ENCODE data around the gene OR6N2. TPM values are rescaled to one million over a fixed set of nuclear protein-coding genes. Genes with fewer than 3 reads are reported as not detected.

The OR6N2 gene
- total and polyA plus RNA-seq, 2 experiments from 2014 or later: not detected

GRCh38 chr1:158754420-158754819 lies 26.6 kb downstream of the OR6N2 start, which contains the start of gene OR6K6:
Gene OR6K6 (plus strand): TSS chr1:158754720. CDS start chr1:158754888, 168 bp downstream.
- peaks cover 6% of the 10 kb centered on the region; the same call in 2 of the 3 replicates for H3K9me3 Mint-ChIP-seq
- Histone ChIP-seq H4K20me1 (replicated peaks; ENCODE audit: insufficient read depth) (no peaks in the 10 kb centered on the region), H3K27me3 (ENCODE audit: insufficient read depth) (no peaks in the 10 kb centered on the region), H3K4me3 (no peak within 1 kb of the TSS), H3K4me2 (no peak within 1 kb of the TSS), H3F3A (replicated peaks; ENCODE audit: low read depth) (no peaks in the 10 kb centered on the region), H3K9me2 (ENCODE audit: insufficient read depth) (no peaks in the 10 kb centered on the region), H2AFZ (no peak within 1 kb of the TSS), H3K27ac (ENCODE audit: low read depth) (no peak within 1 kb of the TSS), H3K79me2 (replicated peaks; ENCODE audit: insufficient read depth) (no peaks in the 10 kb centered on the region), H3K36me3 (ENCODE audit: insufficient read depth) (no peaks in the 10 kb centered on the region), H3K4me1 (ENCODE audit: insufficient read depth) (no peaks in the 10 kb centered on the region)
- no peaks in the 10 kb centered on the region for H3K27me3 Mint-ChIP-seq (ENCODE audit: insufficient read depth, low read depth, poor library complexity)
- H3K27ac Mint-ChIP-seq: no peak within 1 kb of the TSS
- no peak for DNase-seq (ENCODE audit: low spot score)
- H3K4me3 Mint-ChIP-seq: no peak within 1 kb of the TSS
- ATAC-seq: no peak
- no peaks in the 10 kb centered on the region for H3K4me1 Mint-ChIP-seq
- H3K36me3 Mint-ChIP-seq (ENCODE audit: low read depth): no peaks in the 10 kb centered on the region
- TF ChIP-seq NANOG (IDR thresholded peaks at IDR 0.05; ENCODE audit: borderline replicate concordance) (no peak), ZNF331 (CRISPR knock-in tag; IDR thresholded peaks at IDR 0.05; ENCODE audit: low read depth) (no peak), ETS1 (IDR thresholded peaks at IDR 0.05) (no peak), STAT1 (IDR thresholded peaks at IDR 0.05; ENCODE audit: unreplicated experiment) (no peak), CTCF (conservative IDR thresholded peaks at IDR 0.05; ENCODE audit: low read depth in 2 of 2) (no peak), CREB1 (CRISPR knock-in tag; IDR thresholded peaks at IDR 0.05; ENCODE audit: low read depth) (no peak), JUNB (IDR thresholded peaks at IDR 0.05; ENCODE audit: unreplicated experiment) (no peak), REST (IDR thresholded peaks at IDR 0.05; ENCODE audit: unreplicated experiment) (no peak), ZNF114 (CRISPR knock-in tag; IDR thresholded peaks at IDR 0.05) (no peak), ZNF462 (CRISPR knock-in tag; IDR thresholded peaks at IDR 0.05) (no peak), EZH2phosphoT487 (IDR thresholded peaks at IDR 0.05; ENCODE audit: unreplicated experiment) (no peak), EZH2 (IDR thresholded peaks at IDR 0.05; ENCODE audit: low read depth, unreplicated experiment) (no peak), POLR2AphosphoS5 (IDR thresholded peaks at IDR 0.05; ENCODE audit: low read depth) (no peak)
